ENCODE data around the gene PRELID3B. TPM values are rescaled to one million over a fixed set of nuclear protein-coding genes. Genes with fewer than 3 reads are reported as not detected.

PRELID3B gene
- total RNA-seq, 1 experiment from 2014 or later = 52.6 TPM

DNA sequence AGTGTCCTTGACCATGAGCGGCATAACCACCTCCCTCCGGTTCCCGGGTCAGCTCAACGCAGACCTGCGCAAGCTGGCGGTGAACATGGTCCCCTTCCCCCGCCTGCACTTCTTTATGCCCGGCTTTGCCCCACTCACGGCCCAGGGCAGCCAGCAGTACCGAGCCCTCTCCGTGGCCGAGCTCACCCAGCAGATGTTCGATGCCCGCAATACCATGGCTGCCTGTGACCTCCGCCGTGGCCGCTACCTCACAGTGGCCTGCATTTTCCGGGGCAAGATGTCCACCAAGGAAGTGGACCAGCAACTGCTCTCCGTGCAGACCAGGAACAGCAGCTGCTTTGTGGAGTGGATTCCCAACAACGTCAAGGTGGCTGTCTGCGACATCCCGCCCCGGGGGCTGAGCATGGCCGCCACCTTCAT lies 18.5 kb downstream of the PRELID3B start:
- Histone ChIP-seq H3K4ac (ENCODE audit: low read depth, low read length) (no peak overlapping the region), H2BK5ac (ENCODE audit: insufficient read length, low read length) (no peak overlapping the region), H3K14ac (ENCODE audit: insufficient read depth, low read length) (no peak overlapping the region), H2BK12ac (ENCODE audit: insufficient read length, low read depth, low read length) (no peak overlapping the region), H4K5ac (ENCODE audit: insufficient read length, low read depth, low read length) (no peak overlapping the region), H3K9ac (ENCODE audit: extremely low read depth, insufficient read length, low read length) (no peak overlapping the region), H4K91ac (ENCODE audit: insufficient read length, low read depth, low read length) (no peak overlapping the region), H3K79me1 (ENCODE audit: insufficient read depth, low read depth, low read length, poor library complexity, severe bottlenecking) (no peaks in the 10 kb centered on the region), H2AK5ac (ENCODE audit: insufficient read length, low read length) (no peak overlapping the region), H3K23me2 (ENCODE audit: insufficient read length, low read depth, low read length, poor library complexity, severe bottlenecking) (no peaks in the 10 kb centered on the region), H3K56ac (ENCODE audit: insufficient read length, low read depth, low read length) (no peak overlapping the region), H3K79me2 (ENCODE audit: insufficient read depth, low read length) (no peaks in the 10 kb centered on the region), H2BK15ac (ENCODE audit: low read depth, low read length) (no peak overlapping the region), H3K18ac (ENCODE audit: insufficient read length, low read depth, low read length) (no peak overlapping the region), H4K8ac (replicated peaks; ENCODE audit: insufficient read length, low read depth, low read length) (no peak overlapping the region), H3K4me2 (ENCODE audit: insufficient read depth, insufficient read length, low read length) (no peak overlapping the region), H3K9me3 (ENCODE audit: control insufficient read depth, low read depth, low read length) (no peaks in the 10 kb centered on the region), H2BK120ac (ENCODE audit: low read depth, low read length, poor library complexity, severe bottlenecking) (no peak overlapping the region), H2BK20ac (ENCODE audit: low read depth, low read length, poor library complexity, severe bottlenecking) (no peak overlapping the region), H4K20me1 (ENCODE audit: control insufficient read depth, insufficient read depth, insufficient read length) (no peaks in the 10 kb centered on the region), H3T11ph (ENCODE audit: low read length) (no peak overlapping the region), H3K23ac (ENCODE audit: insufficient read length, low read depth, low read length) (no peak overlapping the region), H3K27ac (ENCODE audit: insufficient read length, low read depth, low read length) (no peak overlapping the region), H3K27me3 (ENCODE audit: insufficient read depth, low read length) (no peaks in the 10 kb centered on the region), H2AFZ (ENCODE audit: low read length) (no peak overlapping the region), H3K4me1 (ENCODE audit: insufficient read depth, low read length) (no peaks in the 10 kb centered on the region)
- no CpG with 5 or more reads among the region's 24 CpGs for WGBS (ENCODE audit: extremely low coverage, insufficient read length, low lambda C conversion rate)
- no peak for DNase-seq
- Mint-ChIP-seq H3K27ac (no peak overlapping the region), H3K4me1 (peaks cover 31 to 38% of the 10 kb centered on the region in 2 experiments), H3K4me3 (no peak overlapping the region), H3K36me3 (ENCODE audit: insufficient read depth in 1 of 3, low read depth in 3 of 3) (peaks cover 20 to 61% (median 48%) of the 10 kb centered on the region in 3 experiments), H3K27me3 (ENCODE audit: low read depth) (peaks cover 16% of the 10 kb centered on the region), H3K9me3 (no peaks in the 10 kb centered on the region)
- TF ChIP-seq, protein P1, sequence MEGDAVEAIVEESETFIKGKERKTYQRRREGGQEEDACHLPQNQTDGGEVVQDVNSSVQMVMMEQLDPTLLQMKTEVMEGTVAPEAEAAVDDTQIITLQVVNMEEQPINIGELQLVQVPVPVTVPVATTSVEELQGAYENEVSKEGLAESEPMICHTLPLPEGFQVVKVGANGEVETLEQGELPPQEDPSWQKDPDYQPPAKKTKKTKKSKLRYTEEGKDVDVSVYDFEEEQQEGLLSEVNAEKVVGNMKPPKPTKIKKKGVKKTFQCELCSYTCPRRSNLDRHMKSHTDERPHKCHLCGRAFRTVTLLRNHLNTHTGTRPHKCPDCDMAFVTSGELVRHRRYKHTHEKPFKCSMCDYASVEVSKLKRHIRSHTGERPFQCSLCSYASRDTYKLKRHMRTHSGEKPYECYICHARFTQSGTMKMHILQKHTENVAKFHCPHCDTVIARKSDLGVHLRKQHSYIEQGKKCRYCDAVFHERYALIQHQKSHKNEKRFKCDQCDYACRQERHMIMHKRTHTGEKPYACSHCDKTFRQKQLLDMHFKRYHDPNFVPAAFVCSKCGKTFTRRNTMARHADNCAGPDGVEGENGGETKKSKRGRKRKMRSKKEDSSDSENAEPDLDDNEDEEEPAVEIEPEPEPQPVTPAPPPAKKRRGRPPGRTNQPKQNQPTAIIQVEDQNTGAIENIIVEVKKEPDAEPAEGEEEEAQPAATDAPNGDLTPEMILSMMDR (conservative IDR thresholded peaks at IDR 0.05) = no peak
